B cell (primary cell): Measurements from ENCODE around the gene EXOC3.

Source experiments
- EZH2 ChIP-seq: IDR thresholded peaks from 2 replicates; pipeline ENCODE4 v1.6.1; 2012; ENCODE audit warnings: borderline replicate concordance, low read depth, mild to moderate bottlenecking, moderate library complexity, low read length; ENCODE audit not compliant: insufficient read depth, poor library complexity, severe bottlenecking
- TF ChIP-seq, protein P1 (sequence below): fragments of 200-600 bp; IDR thresholded peaks from one replicate; pipeline ENCODE4 v1.8.0; 2022; ENCODE audit warnings: antibody characterized with exemption, mild to moderate bottlenecking

DNA sequence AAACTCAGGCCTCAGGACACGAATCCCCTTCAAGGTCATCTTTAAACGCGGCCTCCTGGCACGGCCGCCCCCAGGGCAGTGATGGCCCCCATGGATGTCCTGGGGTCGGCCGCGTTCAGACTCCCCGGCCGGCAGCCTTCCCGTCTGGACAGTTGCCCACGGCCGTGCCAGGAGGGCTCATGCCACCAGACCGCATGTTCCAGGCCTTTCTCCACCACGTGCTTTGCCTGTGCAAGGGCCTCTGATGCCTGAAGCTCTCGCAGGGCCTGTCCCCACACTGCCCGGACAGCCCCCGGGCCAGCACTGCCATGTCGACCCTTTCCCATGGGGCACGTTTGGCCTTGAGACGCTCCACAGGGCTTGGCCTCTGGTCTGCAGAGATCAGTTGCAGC is 46.7 kb downstream of the EXOC3 start:
- TF ChIP-seq, protein P1, sequence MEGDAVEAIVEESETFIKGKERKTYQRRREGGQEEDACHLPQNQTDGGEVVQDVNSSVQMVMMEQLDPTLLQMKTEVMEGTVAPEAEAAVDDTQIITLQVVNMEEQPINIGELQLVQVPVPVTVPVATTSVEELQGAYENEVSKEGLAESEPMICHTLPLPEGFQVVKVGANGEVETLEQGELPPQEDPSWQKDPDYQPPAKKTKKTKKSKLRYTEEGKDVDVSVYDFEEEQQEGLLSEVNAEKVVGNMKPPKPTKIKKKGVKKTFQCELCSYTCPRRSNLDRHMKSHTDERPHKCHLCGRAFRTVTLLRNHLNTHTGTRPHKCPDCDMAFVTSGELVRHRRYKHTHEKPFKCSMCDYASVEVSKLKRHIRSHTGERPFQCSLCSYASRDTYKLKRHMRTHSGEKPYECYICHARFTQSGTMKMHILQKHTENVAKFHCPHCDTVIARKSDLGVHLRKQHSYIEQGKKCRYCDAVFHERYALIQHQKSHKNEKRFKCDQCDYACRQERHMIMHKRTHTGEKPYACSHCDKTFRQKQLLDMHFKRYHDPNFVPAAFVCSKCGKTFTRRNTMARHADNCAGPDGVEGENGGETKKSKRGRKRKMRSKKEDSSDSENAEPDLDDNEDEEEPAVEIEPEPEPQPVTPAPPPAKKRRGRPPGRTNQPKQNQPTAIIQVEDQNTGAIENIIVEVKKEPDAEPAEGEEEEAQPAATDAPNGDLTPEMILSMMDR = no peak
- no peak for TF ChIP-seq EZH2
